DOHH2 (cell line): ENCODE measurements around the gene PARP3.

Experiments
- H3F3A ChIP-seq: fragments of 200-600 bp; sonication (generic), shearing (Covaris generic); 2 replicates; pipeline ENCODE4 v1.6.0; 2016; ENCODE audit warnings: antibody characterized with exemption, mild to moderate bottlenecking; ENCODE audit not compliant: control insufficient read depth, insufficient read depth
- H3K27ac ChIP-seq: fragments of 200-600 bp; sonication (generic); 2 replicates; pipeline ENCODE4 v1.5.1; 2014; ENCODE audit warnings: low read depth, mild to moderate bottlenecking, low read length, moderate library complexity
- H3K27me3 ChIP-seq: fragments of 200-600 bp; sonication (generic); 2 replicates; pipeline ENCODE4 v1.6.1; 2014; ENCODE audit warnings: mild to moderate bottlenecking, low read length, mixed read lengths; ENCODE audit not compliant: control insufficient read depth
- H3K36me3 ChIP-seq: fragments of 200-600 bp; sonication (generic); 2 replicates; pipeline ENCODE4 v1.6.1; 2014; ENCODE audit warnings: mild to moderate bottlenecking, low read length, moderate library complexity, mixed read lengths; ENCODE audit not compliant: control insufficient read depth
- H3K4me1 ChIP-seq: fragments of 200-600 bp; sonication (generic); 2 replicates; pipeline ENCODE4 v1.6.1; 2014; ENCODE audit warnings: mild to moderate bottlenecking, low read length, mixed read lengths; ENCODE audit not compliant: control insufficient read depth
- H3K4me2 ChIP-seq: fragments of 200-600 bp; sonication (generic); 2 replicates; pipeline ENCODE4 v1.6.0; 2014; ENCODE audit warnings: mild to moderate bottlenecking, low read length, moderate library complexity
- H3K4me3 ChIP-seq: fragments of 200-600 bp; sonication (generic); 2 replicates; pipeline ENCODE4 v1.5.1; 2014; ENCODE audit warnings: mild to moderate bottlenecking, low read length, mixed read lengths
- H3K79me2 ChIP-seq: fragments of 200-600 bp; sonication (generic); 2 replicates; pipeline ENCODE4 v1.6.1; 2014; ENCODE audit warnings: mild to moderate bottlenecking, low read length, mixed read lengths; ENCODE audit not compliant: control insufficient read depth
- H3K9me2 ChIP-seq: fragments of 200-600 bp; sonication (generic); replicated peaks from 2 replicates; pipeline ENCODE4 v1.6.1; 2014; ENCODE audit warnings: mild to moderate bottlenecking, low read length, mixed read lengths; ENCODE audit not compliant: control insufficient read depth
- H3K9me3 ChIP-seq: fragments of 200-600 bp; sonication (generic); 2 replicates; pipeline ENCODE4 v1.6.1; 2014; ENCODE audit warnings: antibody characterized with exemption, low read length, mixed read lengths; ENCODE audit not compliant: control insufficient read depth, insufficient read depth
- H4K20me1 ChIP-seq: fragments of 200-600 bp; sonication (generic); 2 replicates; pipeline ENCODE4 v1.6.0; 2014; ENCODE audit warnings: low read depth, mild to moderate bottlenecking, antibody characterized with exemption, low read length, moderate library complexity; ENCODE audit not compliant: control insufficient read depth, insufficient read depth
- EZH2phosphoT487 ChIP-seq: fragments of 200-600 bp; sonication (generic); IDR thresholded peaks from 2 replicates; pipeline ENCODE4 v1.6.1; 2017; ENCODE audit warnings: borderline replicate concordance, mild to moderate bottlenecking, antibody characterized with exemption, low read length, moderate library complexity, mixed read lengths
- TF ChIP-seq, protein P1 (sequence below): fragments of 200-600 bp; sonication (generic); IDR thresholded peaks from one replicate; pipeline ENCODE4 v1.5.1; 2014; ENCODE audit warnings: antibody characterized with exemption, mild to moderate bottlenecking, low read depth, low read length; ENCODE audit not compliant: poor library complexity, severe bottlenecking

The PARP3 gene

DNA sequence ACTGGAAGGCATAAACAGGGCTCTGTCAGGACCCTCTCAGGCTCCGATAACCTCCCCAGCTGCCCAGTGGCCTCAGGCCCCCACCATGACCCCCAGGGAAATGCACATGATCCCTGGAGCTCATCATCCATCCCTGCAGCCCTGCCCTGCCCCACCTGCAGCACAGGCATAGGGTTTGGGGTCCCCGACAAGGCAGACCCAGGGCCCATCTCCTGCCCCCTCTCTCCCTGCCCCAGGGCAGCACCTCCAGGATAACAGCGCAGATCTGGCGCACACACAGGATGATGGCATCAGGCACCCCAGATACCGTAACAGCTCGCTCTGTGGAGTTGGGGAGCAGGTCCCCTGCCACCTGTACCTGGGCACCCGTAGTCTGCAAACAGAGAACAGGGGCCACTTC, 17.5 kb downstream of the PARP3 start:
- Histone ChIP-seq H3K27me3 (peaks cover 12% of the 10 kb centered on the region), H3K9me3 (no peaks in the 10 kb centered on the region), H3K36me3 (no peaks in the 10 kb centered on the region), H3K4me1 (no peaks in the 10 kb centered on the region), H3K4me2 (no peak overlapping the region), H3K9me2 (no peaks in the 10 kb centered on the region), H3F3A (no peaks in the 10 kb centered on the region), H3K79me2 (no peaks in the 10 kb centered on the region), H3K4me3 (no peak overlapping the region), H3K27ac (no peak overlapping the region), H4K20me1 (no peaks in the 10 kb centered on the region)
- TF ChIP-seq EZH2phosphoT487, result no peak
- TF ChIP-seq, protein P1, sequence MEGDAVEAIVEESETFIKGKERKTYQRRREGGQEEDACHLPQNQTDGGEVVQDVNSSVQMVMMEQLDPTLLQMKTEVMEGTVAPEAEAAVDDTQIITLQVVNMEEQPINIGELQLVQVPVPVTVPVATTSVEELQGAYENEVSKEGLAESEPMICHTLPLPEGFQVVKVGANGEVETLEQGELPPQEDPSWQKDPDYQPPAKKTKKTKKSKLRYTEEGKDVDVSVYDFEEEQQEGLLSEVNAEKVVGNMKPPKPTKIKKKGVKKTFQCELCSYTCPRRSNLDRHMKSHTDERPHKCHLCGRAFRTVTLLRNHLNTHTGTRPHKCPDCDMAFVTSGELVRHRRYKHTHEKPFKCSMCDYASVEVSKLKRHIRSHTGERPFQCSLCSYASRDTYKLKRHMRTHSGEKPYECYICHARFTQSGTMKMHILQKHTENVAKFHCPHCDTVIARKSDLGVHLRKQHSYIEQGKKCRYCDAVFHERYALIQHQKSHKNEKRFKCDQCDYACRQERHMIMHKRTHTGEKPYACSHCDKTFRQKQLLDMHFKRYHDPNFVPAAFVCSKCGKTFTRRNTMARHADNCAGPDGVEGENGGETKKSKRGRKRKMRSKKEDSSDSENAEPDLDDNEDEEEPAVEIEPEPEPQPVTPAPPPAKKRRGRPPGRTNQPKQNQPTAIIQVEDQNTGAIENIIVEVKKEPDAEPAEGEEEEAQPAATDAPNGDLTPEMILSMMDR, result no peak

DNA sequence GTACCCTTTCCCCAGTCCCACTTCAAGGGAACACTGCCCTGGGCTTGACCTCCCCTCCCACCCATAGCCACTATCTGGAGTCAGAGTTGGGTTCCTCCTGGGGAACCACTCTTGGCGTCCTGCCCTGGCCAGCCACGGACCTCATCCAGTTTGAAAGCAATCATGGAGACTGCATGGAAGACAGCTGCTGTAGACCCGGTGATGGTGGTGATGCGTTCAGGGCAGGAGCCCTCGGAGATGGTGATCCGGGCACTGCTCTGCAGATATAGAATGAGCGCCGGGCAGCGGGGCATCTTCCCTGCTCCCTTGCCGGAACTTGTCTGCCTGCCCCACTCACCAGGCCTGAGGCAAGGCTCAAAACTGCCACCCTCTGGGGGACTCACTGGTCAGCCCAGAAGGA, 18.2 kb downstream of the PARP3 start:
- no peak for TF ChIP-seq EZH2phosphoT487
- TF ChIP-seq, protein P1, result no peak
- Histone ChIP-seq H4K20me1 (no peaks in the 10 kb centered on the region), H3K36me3 (no peaks in the 10 kb centered on the region), H3K4me1 (no peaks in the 10 kb centered on the region), H3K27me3 (peaks cover 19% of the 10 kb centered on the region), H3K9me2 (no peaks in the 10 kb centered on the region), H3K9me3 (no peaks in the 10 kb centered on the region), H3K27ac (no peak overlapping the region), H3K4me2 (no peak overlapping the region), H3F3A (no peaks in the 10 kb centered on the region), H3K79me2 (no peaks in the 10 kb centered on the region), H3K4me3 (no peak overlapping the region)

DNA sequence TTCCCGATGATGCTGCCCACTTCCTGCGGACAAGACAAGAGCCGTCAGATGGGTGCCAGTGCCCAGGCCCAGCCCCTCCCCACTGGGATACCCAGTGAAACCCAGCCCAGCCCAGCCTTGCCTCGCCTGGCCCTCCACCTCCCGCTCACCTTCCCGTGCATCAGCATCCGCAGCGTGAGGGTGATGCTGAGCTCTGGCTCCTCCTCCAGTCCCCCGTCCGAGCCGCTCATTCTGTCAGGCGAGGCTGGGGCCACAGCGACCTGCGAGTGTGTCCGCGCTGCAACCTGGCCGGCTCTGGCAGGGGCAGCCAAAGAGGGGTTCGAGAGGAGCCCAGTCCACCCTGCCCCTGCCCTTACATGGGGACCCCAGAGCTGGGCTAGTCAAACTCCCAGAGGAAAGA, 18.8 kb downstream of the PARP3 start:
- Histone ChIP-seq H3K27ac (no peak overlapping the region), H3F3A (no peaks in the 10 kb centered on the region), H3K79me2 (no peaks in the 10 kb centered on the region), H3K4me3 (no peak overlapping the region), H3K4me1 (no peaks in the 10 kb centered on the region), H3K9me3 (no peaks in the 10 kb centered on the region), H3K9me2 (no peaks in the 10 kb centered on the region), H3K36me3 (no peaks in the 10 kb centered on the region), H4K20me1 (no peaks in the 10 kb centered on the region), H3K4me2 (no peak overlapping the region), H3K27me3 (peaks cover 24% of the 10 kb centered on the region)
- TF ChIP-seq, protein P1, result no peak
- TF ChIP-seq EZH2phosphoT487, result no peak
